ENCODE measurements around the gene SSTR4. TPM values are rescaled to one million over a fixed set of nuclear protein-coding genes. Genes with fewer than 3 reads are reported as not detected.

The SSTR4 gene
- polyA plus RNA-seq, 2 donors: not detected

DNA sequence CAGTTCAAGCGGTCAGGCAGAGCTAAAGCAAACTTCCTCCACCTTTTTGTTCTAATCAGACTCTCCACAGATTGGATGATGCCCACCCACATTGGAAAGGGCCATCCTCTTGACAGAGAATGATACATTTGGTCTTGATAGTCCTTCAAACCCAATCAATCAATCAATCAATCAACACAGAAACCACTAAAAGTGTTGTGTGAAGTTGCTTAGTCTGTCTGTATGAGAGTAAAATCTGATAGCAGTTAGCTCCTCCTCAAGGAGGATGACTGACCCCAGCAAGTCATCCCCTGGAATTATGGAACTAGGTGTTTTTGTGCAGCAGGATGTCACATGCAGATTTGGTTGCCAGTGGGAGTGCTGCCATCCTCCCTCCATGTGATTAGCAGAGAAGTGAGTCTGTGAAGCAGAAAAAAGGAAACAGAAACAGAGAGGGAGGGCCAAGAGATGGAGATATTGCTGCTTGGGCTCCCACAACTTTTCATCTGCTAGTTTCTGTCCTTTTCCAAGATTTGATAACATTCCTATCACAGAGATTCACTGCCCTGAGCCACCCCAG, 32.0 kb upstream of the SSTR4 start:
- no peaks in the 10 kb centered on the region for H3K27me3 ChIP-seq (ENCODE audit: control insufficient read depth in 1 of 2, insufficient read depth in 2 of 2, low read length in 2 of 2)
- no peak overlapping the region for H3K27ac ChIP-seq (ENCODE audit: low read depth in 2 of 2, low read length in 1 of 2)
- H3K9me3 ChIP-seq (ENCODE audit: control insufficient read depth in 2 of 2, insufficient read depth in 1 of 2, low read depth in 1 of 2, low read length in 1 of 2): peaks cover 0 to 3% of the 10 kb centered on the region in 2 donors
- H3K4me3 ChIP-seq (ENCODE audit: low read depth in 1 of 2, low read length in 2 of 2): no peak overlapping the region
- WGBS, 2 donors: 85 to 92% methylated on average over 1 of the region's 1 CpG
- no peaks in the 10 kb centered on the region for H3K4me1 ChIP-seq (ENCODE audit: control insufficient read depth in 2 of 2, insufficient read depth in 2 of 2, low read length in 1 of 2)
- no peaks in the 10 kb centered on the region for H3K36me3 ChIP-seq (ENCODE audit: control insufficient read depth in 2 of 2, insufficient read depth in 2 of 2, low read length in 1 of 2)

DNA sequence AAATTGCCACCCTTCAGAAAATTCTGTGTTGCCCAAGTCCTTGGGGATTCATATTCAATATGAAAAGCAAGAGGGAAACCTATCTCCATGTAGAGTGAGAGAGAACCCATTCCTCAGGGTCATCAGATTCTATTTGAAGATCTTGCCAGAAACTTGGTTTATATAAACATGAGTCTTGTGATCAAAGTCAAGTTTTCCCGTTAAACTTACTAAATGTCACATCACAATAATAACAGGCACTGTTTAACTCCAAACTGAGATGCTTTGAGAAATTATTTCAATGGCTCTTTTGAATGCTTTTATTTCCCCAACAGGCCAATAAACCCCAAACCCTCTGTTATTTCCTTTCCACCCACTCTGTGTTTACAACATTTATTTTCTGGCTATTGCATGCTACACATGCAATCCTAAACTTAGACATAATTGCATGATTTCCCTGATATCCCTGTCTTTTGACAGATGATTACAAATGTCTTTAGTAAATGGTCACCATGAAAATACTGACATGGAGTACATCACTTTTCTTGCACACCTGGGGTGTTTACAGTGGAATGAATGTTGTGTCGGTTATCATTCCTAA, 31.1 kb upstream of the SSTR4 start:
- no peak overlapping the region for H3K4me3 ChIP-seq (ENCODE audit: low read depth in 1 of 2, low read length in 2 of 2)
- peaks cover 0 to 3% of the 10 kb centered on the region in 2 donors for H3K9me3 ChIP-seq (ENCODE audit: control insufficient read depth in 2 of 2, insufficient read depth in 1 of 2, low read depth in 1 of 2, low read length in 1 of 2)
- no peaks in the 10 kb centered on the region for H3K4me1 ChIP-seq (ENCODE audit: control insufficient read depth in 2 of 2, insufficient read depth in 2 of 2, low read length in 1 of 2)
- 68 to 80% methylated on average over 2 of the region's 2 CpGs for WGBS, 2 donors
- no peak overlapping the region for H3K27ac ChIP-seq (ENCODE audit: low read depth in 2 of 2, low read length in 1 of 2)
- H3K36me3 ChIP-seq (ENCODE audit: control insufficient read depth in 2 of 2, insufficient read depth in 2 of 2, low read length in 1 of 2): no peaks in the 10 kb centered on the region
- H3K27me3 ChIP-seq (ENCODE audit: control insufficient read depth in 1 of 2, insufficient read depth in 2 of 2, low read length in 2 of 2): no peaks in the 10 kb centered on the region

GRCh38 chr20:23005776-23006175, 29.3 kb upstream of the SSTR4 start:
- Histone ChIP-seq H3K9me3 (ENCODE audit: control insufficient read depth in 2 of 2, insufficient read depth in 1 of 2, low read depth in 1 of 2, low read length in 1 of 2) (no peaks in the 10 kb centered on the region), H3K27me3 (ENCODE audit: control insufficient read depth in 1 of 2, insufficient read depth in 2 of 2, low read length in 2 of 2) (no peaks in the 10 kb centered on the region), H3K4me3 (ENCODE audit: low read depth in 1 of 2, low read length in 2 of 2) (no peak overlapping the region), H3K4me1 (ENCODE audit: control insufficient read depth in 2 of 2, insufficient read depth in 2 of 2, low read length in 1 of 2) (no peaks in the 10 kb centered on the region), H3K27ac (ENCODE audit: low read depth in 2 of 2, low read length in 1 of 2) (no peak overlapping the region), H3K36me3 (ENCODE audit: control insufficient read depth in 2 of 2, insufficient read depth in 2 of 2, low read length in 1 of 2) (no peaks in the 10 kb centered on the region)

- no peaks in the 10 kb centered on the region for H3K4me1 ChIP-seq (ENCODE audit: control insufficient read depth in 2 of 2, insufficient read depth in 2 of 2, low read length in 1 of 2)
- H3K27me3 ChIP-seq (ENCODE audit: control insufficient read depth in 1 of 2, insufficient read depth in 2 of 2, low read length in 2 of 2): no peaks in the 10 kb centered on the region
- H3K27ac ChIP-seq (ENCODE audit: low read depth in 2 of 2, low read length in 1 of 2): no peak overlapping the region
- no peaks in the 10 kb centered on the region for H3K9me3 ChIP-seq (ENCODE audit: control insufficient read depth in 2 of 2, insufficient read depth in 1 of 2, low read depth in 1 of 2, low read length in 1 of 2)
- H3K36me3 ChIP-seq (ENCODE audit: control insufficient read depth in 2 of 2, insufficient read depth in 2 of 2, low read length in 1 of 2): no peaks in the 10 kb centered on the region
- H3K4me3 ChIP-seq (ENCODE audit: low read depth in 1 of 2, low read length in 2 of 2): no peak overlapping the region
- WGBS, 2 donors: 80 to 83% methylated on average over 3 of the region's 3 CpGs
Measured at GRCh38 chr20:23007462-23007861, 27.6 kb upstream of the SSTR4 start.

GRCh38 chr20:23007886-23008655, 27.0 kb upstream of the SSTR4 start:
- 91 to 94% methylated on average over 9 of the region's 9 CpGs for WGBS, 2 donors
- no peaks in the 10 kb centered on the region for H3K4me1 ChIP-seq (ENCODE audit: control insufficient read depth in 2 of 2, insufficient read depth in 2 of 2, low read length in 1 of 2)
- no peaks in the 10 kb centered on the region for H3K27me3 ChIP-seq (ENCODE audit: control insufficient read depth in 1 of 2, insufficient read depth in 2 of 2, low read length in 2 of 2)
- H3K36me3 ChIP-seq (ENCODE audit: control insufficient read depth in 2 of 2, insufficient read depth in 2 of 2, low read length in 1 of 2): no peaks in the 10 kb centered on the region
- no peak overlapping the region for H3K27ac ChIP-seq (ENCODE audit: low read depth in 2 of 2, low read length in 1 of 2)
- H3K4me3 ChIP-seq (ENCODE audit: low read depth in 1 of 2, low read length in 2 of 2): no peak overlapping the region
- H3K9me3 ChIP-seq (ENCODE audit: control insufficient read depth in 2 of 2, insufficient read depth in 1 of 2, low read depth in 1 of 2, low read length in 1 of 2): no peaks in the 10 kb centered on the region

GRCh38 chr20:23008667-23009066, 26.4 kb upstream of the SSTR4 start:
- Histone ChIP-seq H3K36me3 (ENCODE audit: control insufficient read depth in 2 of 2, insufficient read depth in 2 of 2, low read length in 1 of 2) (no peaks in the 10 kb centered on the region), H3K27me3 (ENCODE audit: control insufficient read depth in 1 of 2, insufficient read depth in 2 of 2, low read length in 2 of 2) (no peaks in the 10 kb centered on the region), H3K9me3 (ENCODE audit: control insufficient read depth in 2 of 2, insufficient read depth in 1 of 2, low read depth in 1 of 2, low read length in 1 of 2) (no peaks in the 10 kb centered on the region), H3K4me1 (ENCODE audit: control insufficient read depth in 2 of 2, insufficient read depth in 2 of 2, low read length in 1 of 2) (no peaks in the 10 kb centered on the region), H3K27ac (ENCODE audit: low read depth in 2 of 2, low read length in 1 of 2) (no peak overlapping the region), H3K4me3 (ENCODE audit: low read depth in 1 of 2, low read length in 2 of 2) (no peak overlapping the region)
- 78 to 96% methylated on average over 2 of the region's 2 CpGs for WGBS, 2 donors

DNA sequence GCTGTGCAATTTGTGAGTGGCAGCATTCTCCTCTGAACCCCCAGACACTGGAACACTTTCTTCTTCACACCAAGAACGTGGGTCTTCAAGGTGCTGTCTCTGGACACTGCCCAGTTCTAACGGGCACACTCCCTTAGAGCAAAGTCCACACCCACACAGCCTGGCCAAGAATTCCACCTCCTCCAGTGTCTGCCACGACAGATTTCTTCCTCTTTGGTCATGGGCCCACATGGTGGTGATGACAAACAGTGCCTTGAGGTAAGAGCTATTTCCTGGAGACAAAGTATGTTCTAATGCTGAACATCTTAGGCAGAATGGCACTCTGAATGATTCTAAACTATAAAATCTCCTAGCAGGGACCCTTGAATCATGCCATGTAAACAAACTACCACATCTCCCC, 25.5 kb upstream of the SSTR4 start:
- Histone ChIP-seq H3K27me3 (ENCODE audit: control insufficient read depth in 1 of 2, insufficient read depth in 2 of 2, low read length in 2 of 2) (no peaks in the 10 kb centered on the region), H3K27ac (ENCODE audit: low read depth in 2 of 2, low read length in 1 of 2) (no peak overlapping the region), H3K4me1 (ENCODE audit: control insufficient read depth in 2 of 2, insufficient read depth in 2 of 2, low read length in 1 of 2) (no peaks in the 10 kb centered on the region), H3K36me3 (ENCODE audit: control insufficient read depth in 2 of 2, insufficient read depth in 2 of 2, low read length in 1 of 2) (no peaks in the 10 kb centered on the region), H3K4me3 (ENCODE audit: low read depth in 1 of 2, low read length in 2 of 2) (no peak overlapping the region), H3K9me3 (ENCODE audit: control insufficient read depth in 2 of 2, insufficient read depth in 1 of 2, low read depth in 1 of 2, low read length in 1 of 2) (no peaks in the 10 kb centered on the region)
- WGBS, 2 donors: 25 to 26% methylated on average over 3 of the region's 3 CpGs

GRCh38 chr20:23010096-23010495, 25.0 kb upstream of the SSTR4 start:
- Histone ChIP-seq H3K27ac (ENCODE audit: low read depth in 2 of 2, low read length in 1 of 2) (no peak overlapping the region), H3K4me3 (ENCODE audit: low read depth in 1 of 2, low read length in 2 of 2) (no peak overlapping the region), H3K27me3 (ENCODE audit: control insufficient read depth in 1 of 2, insufficient read depth in 2 of 2, low read length in 2 of 2) (no peaks in the 10 kb centered on the region), H3K9me3 (ENCODE audit: control insufficient read depth in 2 of 2, insufficient read depth in 1 of 2, low read depth in 1 of 2, low read length in 1 of 2) (no peaks in the 10 kb centered on the region), H3K4me1 (ENCODE audit: control insufficient read depth in 2 of 2, insufficient read depth in 2 of 2, low read length in 1 of 2) (no peaks in the 10 kb centered on the region), H3K36me3 (ENCODE audit: control insufficient read depth in 2 of 2, insufficient read depth in 2 of 2, low read length in 1 of 2) (no peaks in the 10 kb centered on the region)
- WGBS, 2 donors: 81 to 86% methylated on average over 5 of the region's 5 CpGs

DNA sequence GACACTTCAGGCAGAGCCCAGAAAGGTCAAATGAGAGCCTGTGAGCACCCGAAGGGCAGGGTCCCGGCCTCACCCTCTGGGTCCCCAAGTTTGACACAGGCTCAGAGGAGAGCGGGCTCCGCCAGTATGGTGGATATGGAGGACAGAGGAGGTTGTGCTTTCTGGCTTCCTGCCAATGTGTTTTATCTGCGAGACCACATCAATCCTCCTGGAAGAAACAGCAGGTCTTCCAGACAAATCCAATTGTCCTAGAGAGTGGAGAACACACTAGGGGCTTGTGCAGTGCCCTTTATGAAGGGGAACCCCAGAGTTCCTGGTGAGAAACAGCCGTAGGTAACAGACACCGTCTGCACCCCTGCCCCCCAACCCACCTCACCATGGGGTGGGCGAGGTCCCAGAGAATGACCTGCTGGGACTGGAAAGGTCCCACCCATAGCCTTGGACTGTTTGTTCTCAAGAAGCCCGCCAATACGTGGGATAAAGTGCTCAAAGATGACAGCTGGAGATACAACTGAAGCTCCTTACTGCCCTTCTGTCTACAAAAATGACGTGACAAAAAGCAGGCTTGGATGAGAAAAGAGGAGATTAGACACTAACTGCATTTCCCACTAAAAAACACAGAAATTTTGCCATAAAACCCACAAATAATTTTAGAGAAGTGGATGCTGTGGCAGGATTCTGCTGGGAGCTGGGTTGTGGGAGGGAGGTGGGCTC, 23.9 kb upstream of the SSTR4 start:
- Histone ChIP-seq H3K27me3 (ENCODE audit: control insufficient read depth in 1 of 2, insufficient read depth in 2 of 2, low read length in 2 of 2) (no peaks in the 10 kb centered on the region), H3K27ac (ENCODE audit: low read depth in 2 of 2, low read length in 1 of 2) (no peak overlapping the region), H3K4me3 (ENCODE audit: low read depth in 1 of 2, low read length in 2 of 2) (no peak overlapping the region), H3K9me3 (ENCODE audit: control insufficient read depth in 2 of 2, insufficient read depth in 1 of 2, low read depth in 1 of 2, low read length in 1 of 2) (no peaks in the 10 kb centered on the region), H3K4me1 (ENCODE audit: control insufficient read depth in 2 of 2, insufficient read depth in 2 of 2, low read length in 1 of 2) (no peaks in the 10 kb centered on the region), H3K36me3 (ENCODE audit: control insufficient read depth in 2 of 2, insufficient read depth in 2 of 2, low read length in 1 of 2) (no peaks in the 10 kb centered on the region)
- WGBS, 2 donors: 87 to 89% methylated on average over 11 of the region's 11 CpGs
